K562 (cell line): ENCODE data around the gene TGFB2. TPM values are rescaled to one million over a fixed set of nuclear protein-coding genes. Genes with fewer than 3 reads are reported as not detected.
A peak's percentile ranks its signal among the peaks of the same experiment; 100 is the strongest.

ENCODE experiments used
- ATAC-seq: fragments of 200-7000 bp; cut with Tn5 transposase; 3 replicates; pipeline ENCODE4 v1.9.1; 2020; ENCODE audit warnings: moderate library complexity
- BruUV-seq: library from RNA; stranded (reverse); fragments of 400-500 nt; replicated peaks from 2 replicates; lab custom pipeline; 2021; lab: Mats Ljungman, UMichigan
- CTCF ChIA-PET: fragments of 300-600 bp; formaldehyde crosslinking; extraction: SDS; loops from one replicate; lab custom pipeline; 2021; ENCODE audit warnings: low intra/inter-chr PET ratio; lab: Yijun Ruan, JAX
- POLR2A ChIA-PET: fragments of 300-600, 350-650 bp; sonication (Branson Sonifier 250); formaldehyde crosslinking; extraction: SDS; loops from one replicate; lab custom pipeline; 2021; ENCODE audit warnings: antibody characterized with exemption, inconsistent platforms; lab: Yijun Ruan, JAX
- DNase-seq, 4 experiments: peaks; one replicate each; pipeline versions ENCODE4 v3.0.0 to v3.0.0-alpha.2; 2011 to 2018; ENCODE audit warnings: low spot score in 3 of 4, mixed read lengths in 3 of 4; ENCODE audit errors: extremely low read depth in 1 of 4
- FAIRE-seq: peaks from 2 replicates; lab custom pipeline; 2011; peaks lifted over from hg19 to GRCh38; lab: Jason Lieb, UNC
- H2AFZ ChIP-seq: 2 replicates; pipeline ENCODE4 v1.6.0; 2011; ENCODE audit warnings: low read depth, low read length, control low read depth, inconsistent platforms
- H3K27ac ChIP-seq: fragments of 200-600 bp; 3 replicates; pipeline ENCODE4 v1.8.0; 2011; ENCODE audit warnings: low read depth, mild to moderate bottlenecking, control low read depth, inconsistent platforms, low read length, moderate library complexity, mixed read lengths; ENCODE audit errors: extremely low read depth
- H3K27me3 ChIP-seq, 2 experiments: fragments of 300-600 bp in 1 of 2; 2 replicates in 1 of 2; 3 replicates in 1 of 2; pipeline versions ENCODE4 v1.6.0 to v1.8.0; 2011; ENCODE audit warnings: inconsistent platforms in 2 of 2, low read length in 2 of 2, mild to moderate bottlenecking in 1 of 2, mixed read lengths in 1 of 2, moderate library complexity in 1 of 2; ENCODE audit not compliant: control insufficient read depth in 2 of 2, insufficient read depth in 2 of 2
- H3K36me3 ChIP-seq: fragments of 300-600 bp; 3 replicates; pipeline ENCODE4 v1.8.0; 2011; ENCODE audit warnings: mild to moderate bottlenecking, low read length, inconsistent platforms; ENCODE audit not compliant: control insufficient read depth, insufficient read depth
- H3K4me1 ChIP-seq, 2 experiments: fragments of 200-600 bp in 1 of 2; replicated peaks in 1 of 2; 2 replicates in 1 of 2; 3 replicates in 1 of 2; pipeline versions ENCODE4 v1.5.1 to v1.8.0; 2011; ENCODE audit warnings: inconsistent platforms in 2 of 2, low read length in 2 of 2, mild to moderate bottlenecking in 1 of 2, mixed read lengths in 1 of 2, moderate library complexity in 1 of 2; ENCODE audit not compliant: control insufficient read depth in 2 of 2, insufficient read depth in 2 of 2
- H3K4me2 ChIP-seq: 2 replicates; pipeline ENCODE4 v1.6.1; 2011; ENCODE audit warnings: low read length, control low read depth, inconsistent platforms, mixed read lengths; ENCODE audit not compliant: insufficient read depth
- H3K4me3 ChIP-seq: fragments of 200-600 bp; sonication (generic), shearing (Covaris generic); 2 replicates; pipeline ENCODE4 v1.5.1; 2016; ENCODE audit warnings: control low read depth, inconsistent platforms
- H3K79me2 ChIP-seq: fragments of 200-600 bp; 3 replicates; pipeline ENCODE4 v1.8.0; 2011; ENCODE audit warnings: low read length, inconsistent platforms; ENCODE audit not compliant: control insufficient read depth, insufficient read depth
- H3K9ac ChIP-seq, 2 experiments: 2 replicates each; pipeline versions ENCODE4 v1.6.0 to v1.6.1; 2011; ENCODE audit warnings: low read depth in 2 of 2, low read length in 2 of 2, control low read depth in 1 of 2, inconsistent platforms in 1 of 2, mild to moderate bottlenecking in 1 of 2, mixed read lengths in 1 of 2; ENCODE audit not compliant: insufficient read depth in 1 of 2
- H3K9me1 ChIP-seq: one replicate; pipeline ENCODE4 v1.6.0; 2011; ENCODE audit warnings: inconsistent platforms, mild to moderate bottlenecking, low read length, moderate library complexity; ENCODE audit not compliant: control insufficient read depth, insufficient read depth
- H3K9me3 ChIP-seq: replicated peaks from 2 replicates; pipeline ENCODE4 v1.5.1; 2011; ENCODE audit warnings: low read depth, low read length, inconsistent platforms; ENCODE audit not compliant: control insufficient read depth, insufficient read depth
- H4K20me1 ChIP-seq: replicated peaks from 2 replicates; pipeline ENCODE4 v1.6.1; 2011; ENCODE audit warnings: low read length, inconsistent platforms, mixed read lengths; ENCODE audit not compliant: control insufficient read depth, insufficient read depth
- ATF3 ChIP-seq, 2 experiments: fragments of 450-650 bp in 1 of 2; sonication (generic) in 1 of 2; formaldehyde crosslinking in 1 of 2; IDR thresholded peaks in 1 of 2; conservative IDR thresholded peaks in 1 of 2; 2 replicates each; pipeline versions ENCODE4 v1.6.1 to v1.8.1; 2016 to 2023; ENCODE audit warnings: mild to moderate bottlenecking in 2 of 2, moderate library complexity in 2 of 2, inconsistent platforms in 1 of 2, missing genetic modification reagents in 1 of 2
- ATF7 ChIP-seq: fragments of 450-650 bp; IDR thresholded peaks from 2 replicates; pipeline ENCODE4 v1.7.1; 2014; ENCODE audit warnings: mild to moderate bottlenecking, moderate library complexity
- CXXC5 ChIP-seq: fragments of 250-450 bp; sonication (Bioruptor Pico); IDR thresholded peaks from 2 replicates; pipeline ENCODE4 v1.8.0; 2022; ENCODE audit warnings: inconsistent platforms, mild to moderate bottlenecking, moderate library complexity
- ESRRA ChIP-seq: fragments of 450-650 bp; IDR thresholded peaks from 2 replicates; pipeline ENCODE4 v1.6.1; 2014; ENCODE audit warnings: low read depth, mild to moderate bottlenecking, moderate library complexity, borderline replicate concordance
- FOSL1 ChIP-seq: fragments of 200-800 bp; sonication (Bioruptor generic); conservative IDR thresholded peaks from 2 replicates; pipeline ENCODE4 v1.6.1; 2016; ENCODE audit warnings: missing genetic modification characterization, missing compliant biosample characterization
- FOXJ3 ChIP-seq: sonication (generic); formaldehyde crosslinking; IDR thresholded peaks from 2 replicates; pipeline ENCODE4 v1.4.0; 2020; ENCODE audit warnings: mild to moderate bottlenecking, missing genetic modification reagents
- HMBOX1 ChIP-seq: sonication (generic); IDR thresholded peaks from 2 replicates; pipeline ENCODE4 v1.6.1; 2016
- KAT8 ChIP-seq: fragments of 450-650 bp; IDR thresholded peaks from 2 replicates; pipeline ENCODE4 v1.6.1; 2016; ENCODE audit warnings: low read depth, mild to moderate bottlenecking
- MAFF ChIP-seq: IDR thresholded peaks from 2 replicates; pipeline ENCODE4 v1.6.1; 2012; ENCODE audit warnings: low read length, improper control_type of control experiment
- MYBL2 ChIP-seq, 2 experiments: fragments of 450-650 bp in 1 of 2; sonication (generic) in 1 of 2; formaldehyde crosslinking in 1 of 2; IDR thresholded peaks; 2 replicates each; pipeline versions ENCODE4 v1.6.1 to v1.8.1; 2017 to 2022; ENCODE audit warnings: borderline replicate concordance in 1 of 2, inconsistent platforms in 1 of 2, low read depth in 1 of 2, mild to moderate bottlenecking in 1 of 2, missing genetic modification reagents in 1 of 2, moderate library complexity in 1 of 2
- NFE2 ChIP-seq: IDR thresholded peaks from 2 replicates; pipeline ENCODE4 v1.6.1; 2014; ENCODE audit warnings: antibody characterized with exemption, low read depth
- NFIC ChIP-seq: fragments of 450-650 bp; IDR thresholded peaks from 2 replicates; pipeline ENCODE4 v1.6.1; 2017; ENCODE audit warnings: mild to moderate bottlenecking, inconsistent platforms
- NFYB ChIP-seq: IDR thresholded peaks from 2 replicates; pipeline ENCODE4 v1.6.1; 2011; ENCODE audit warnings: mild to moderate bottlenecking, moderate library complexity; ENCODE audit not compliant: insufficient read length; ENCODE audit errors: extremely low read depth
- SOX6 ChIP-seq: fragments of 450-650 bp; IDR thresholded peaks from 2 replicates; pipeline ENCODE4 v1.6.1; 2014; ENCODE audit warnings: mild to moderate bottlenecking
- SRSF1 ChIP-seq: fragments of 200-400 bp; formaldehyde crosslinking; IDR thresholded peaks from 2 replicates; pipeline ENCODE4 v1.6.1; 2017; ENCODE audit warnings: mild to moderate bottlenecking, low read depth, low read length, moderate library complexity
- TAL1 ChIP-seq: fragments of 450-650 bp; IDR thresholded peaks from 2 replicates; pipeline ENCODE4 v1.6.1; 2016; ENCODE audit warnings: mild to moderate bottlenecking
- TCF3 ChIP-seq: sonication (generic); formaldehyde crosslinking; IDR thresholded peaks from 2 replicates; pipeline ENCODE4 v1.4.0; 2020; ENCODE audit warnings: mild to moderate bottlenecking, missing genetic modification reagents
- TEAD4 ChIP-seq, 2 experiments: sonication (generic) in 1 of 2; formaldehyde crosslinking in 1 of 2; IDR thresholded peaks; 2 replicates each; pipeline versions ENCODE4 v1.6.1 to v1.8.0; 2012 to 2022; ENCODE audit warnings: borderline replicate concordance in 1 of 2, inconsistent platforms in 1 of 2, low read length in 1 of 2, mild to moderate bottlenecking in 1 of 2, missing genetic modification reagents in 1 of 2
- ZBTB7A ChIP-seq: IDR thresholded peaks from 2 replicates; pipeline ENCODE4 v1.6.1; 2011; ENCODE audit warnings: low read depth, mild to moderate bottlenecking, low read length, moderate library complexity, borderline replicate concordance; ENCODE audit not compliant: control insufficient read depth
- ZNF57 ChIP-seq: fragments of 450-650 bp; formaldehyde crosslinking; IDR thresholded peaks from 2 replicates; pipeline ENCODE4 v1.4.0; 2020; ENCODE audit warnings: mild to moderate bottlenecking, moderate library complexity
- WGBS: fragments of 100-300 bp; shearing (Covaris generic); methylation state at CpG from one replicate; pipeline ENCODE4 v1.1.6; 2016; ENCODE audit warnings: low coverage, mixed read lengths; ENCODE audit not compliant: insufficient coverage; ENCODE audit errors: missing lambda C conversion rate; 5-methylcytosine and 5-hydroxymethylcytosine counted together
- in situ Hi-C: fragments of 300-500 bp; cut with MboI; formaldehyde crosslinking; loops from 4 replicates; pipeline ENCODE4 v1.15.0; 2018; ENCODE audit warnings: inconsistent platforms, mixed read lengths
- intact Hi-C: fragments of 100-400 bp; cut with micrococcal nuclease; formaldehyde crosslinking; loops from 2 replicates; pipeline ENCODE4 v1.14.2; 2022
- polyA plus RNA-seq, 8 experiments: library from polyadenylated mRNA; depleted of rRNA in 4 of 8; stranded (reverse) in 5 of 8; unstranded in 3 of 8; fragments of >200 nt; fragmentation: Nextera tagmentation in 2 of 8; fragmentation: Illumina TruSeq in 1 of 8; extraction: Ambion mirVana in 2 of 8; extraction: Trizol in 1 of 8; gene quantifications; 2 replicates each; pipeline versions ENCODE4 v1.2.1 to v1.2.3, GENCODE V29; 2011 to 2014; ENCODE audit warnings: inconsistent platforms in 1 of 8, missing spikeins in 1 of 8
- total RNA-seq, 7 experiments: library from RNA; depleted of rRNA in 6 of 7; stranded (reverse); fragments of >200 nt in 6 of 7; fragmentation: Illumina TruSeq in 2 of 7; extraction: Trizol in 2 of 7; gene quantifications; 2 replicates each; pipeline versions ENCODE4 v1.2.1 to v1.2.3, GENCODE V29; 2011 to 2021; ENCODE audit warnings: low replicate concordance in 1 of 7

The TGFB2 gene
- total and polyA plus RNA-seq, 9 of the 15 experiments (the other 6 are each of a cell fraction or from before 2014, with no cell fraction given): 0.03 to 0.41 (median 0.11) TPM; not detected in 3

- peak; percentile 41 to 75 (median 58) for DNase-seq
- H3K36me3 ChIP-seq: peaks cover 47% of the 10 kb centered on the region
- no peaks in the 10 kb centered on the region for H4K20me1 ChIP-seq
- intact Hi-C loops (no loop called here), in situ Hi-C loops (no loop called here)
- H3K79me2 ChIP-seq: peaks cover 11% of the 10 kb centered on the region; the same call in 2 of the 3 replicates
- H3K9me3 ChIP-seq: no peaks in the 10 kb centered on the region
- FAIRE-seq: peak; percentile 85
- BruUV-seq: no TSS peak
- ATAC-seq: peak; percentile 90
- WGBS: 20% methylated on average over 5 of the region's 5 CpGs
- H3K4me2 ChIP-seq: peak overlapping the region; percentile 63
- peaks cover 0 to 8% of the 10 kb centered on the region in 2 experiments; a peak in 3 of 5 replicates for H3K4me1 ChIP-seq
- ChIA-PET CTCF (no interaction called here), POLR2A (interaction anchor here (0.6 to 0.9 kb wide), 5 partner anchors 11 to 21 kb away, joined by 3 to 4 read pairs (median 3); no protein-coding TSS in a partner anchor)
- no peaks in the 10 kb centered on the region for H3K9me1 ChIP-seq
- H2AFZ ChIP-seq: 0 out of 2 replicates have a peak overlapping the region, but pooled peaks have one; percentile 13
- H3K27ac ChIP-seq: peak overlapping the region; percentile 65
- no peaks in the 10 kb centered on the region for H3K27me3 ChIP-seq
- H3K9ac ChIP-seq: peak overlapping the region; percentile 9 to 34; a peak in 2 of 4 replicates
- no peak overlapping the region for H3K4me3 ChIP-seq
- TF ChIP-seq HMBOX1 (peak; percentile 36; the same call in 1 of the 2 replicates), SOX6 (0 out of 2 replicates have a peak, but pooled peaks have one; percentile 20), SRSF1 (no peak), MYBL2 (IDR thresholded peaks at IDR 0.05; ENCODE audit: low read depth) (no peak), MYBL2 (CRISPR knock-in tag; IDR thresholded peaks at IDR 0.05; ENCODE audit: borderline replicate concordance) (no peak), NFYB (no peak), ZNF57 (CRISPR knock-in tag) (no peak), ESRRA (no peak), NFE2 (peak; percentile 87), CXXC5 (CRISPR knock-in tag) (peak; percentile 9; the same call in 1 of the 2 replicates), KAT8 (no peak), ZBTB7A (no peak), FOXJ3 (CRISPR knock-in tag) (no peak), TCF3 (CRISPR knock-in tag) (peak; percentile 78), ATF3 (IDR thresholded peaks at IDR 0.05) (peak; percentile 58), ATF3 (CRISPR knock-in tag; conservative IDR thresholded peaks at IDR 0.05) (no peak), ATF7 (peak; percentile 41; the same call in 1 of the 2 replicates), TAL1 (peak; percentile 44), TEAD4 (IDR thresholded peaks at IDR 0.05; ENCODE audit: low read length) (peak; percentile 71), TEAD4 (CRISPR knock-in tag; IDR thresholded peaks at IDR 0.05; ENCODE audit: borderline replicate concordance) (no peak), MAFF (peak; percentile 39; the same call in 1 of the 2 replicates), NFIC (peak; percentile 29; the same call in 1 of the 2 replicates), FOSL1 (tag) (peak; percentile 25; the same call in 1 of the 2 replicates)
Observed at GRCh38 chr1:218317061-218317460, 28.1 kb upstream of the TGFB2 start.
